Immature natural killer cell (primary cell): ENCODE results near the gene NSMF. TPM values are rescaled to one million over a fixed set of nuclear protein-coding genes. Genes with fewer than 3 reads are reported as not detected.

ENCODE experiments used
- DNase-seq, 3 donors: peaks; one replicate each; pipeline ENCODE4 v3.0.0; 2022; ENCODE audit warnings: mixed read lengths in 1 of 3
- H3K27ac Mint-ChIP-seq, 6 donors: one replicate each; pipeline ENCODE4 v1.8.0; 2020; ENCODE audit warnings: mixed read lengths in 6 of 6, mild to moderate bottlenecking in 5 of 6, inconsistent platforms in 4 of 6, moderate library complexity in 3 of 6
- H3K27me3 Mint-ChIP-seq, 3 donors: one replicate each; pipeline ENCODE4 v1.8.0; 2020 to 2021; ENCODE audit warnings: low read depth in 3 of 3, mild to moderate bottlenecking in 3 of 3, mixed read lengths in 3 of 3, moderate library complexity in 3 of 3, inconsistent platforms in 1 of 3
- H3K36me3 Mint-ChIP-seq, 3 donors: one replicate each; pipeline ENCODE4 v1.8.0; 2020; ENCODE audit warnings: mixed read lengths in 3 of 3, inconsistent platforms in 2 of 3, mild to moderate bottlenecking in 2 of 3
- H3K4me1 Mint-ChIP-seq, 2 donors: one replicate each; pipeline ENCODE4 v1.8.0; 2020; ENCODE audit warnings: inconsistent platforms in 2 of 2, mild to moderate bottlenecking in 2 of 2, mixed read lengths in 2 of 2, moderate library complexity in 1 of 2
- H3K4me3 Mint-ChIP-seq, 5 donors: one replicate each; pipeline ENCODE4 v1.8.0; 2020; ENCODE audit warnings: mild to moderate bottlenecking in 5 of 5, mixed read lengths in 5 of 5, inconsistent platforms in 3 of 5, moderate library complexity in 3 of 5
- H3K9me3 Mint-ChIP-seq, 6 donors: one replicate each; pipeline ENCODE4 v1.8.0; 2020; ENCODE audit warnings: mild to moderate bottlenecking in 6 of 6, mixed read lengths in 6 of 6, inconsistent platforms in 4 of 6, moderate library complexity in 3 of 6
- polyA plus RNA-seq, 3 donors: library from polyadenylated mRNA; unstranded; fragments of 300-500 nt; fragmentation: Illumina TruSeq; gene quantifications; one replicate each; pipeline ENCODE4 v1.2.3, GENCODE V29; 2021

Gene NSMF
- polyA plus RNA-seq, 3 donors from 2014 or later, result 9.4 to 14.3 (median 9.6) TPM

DNA sequence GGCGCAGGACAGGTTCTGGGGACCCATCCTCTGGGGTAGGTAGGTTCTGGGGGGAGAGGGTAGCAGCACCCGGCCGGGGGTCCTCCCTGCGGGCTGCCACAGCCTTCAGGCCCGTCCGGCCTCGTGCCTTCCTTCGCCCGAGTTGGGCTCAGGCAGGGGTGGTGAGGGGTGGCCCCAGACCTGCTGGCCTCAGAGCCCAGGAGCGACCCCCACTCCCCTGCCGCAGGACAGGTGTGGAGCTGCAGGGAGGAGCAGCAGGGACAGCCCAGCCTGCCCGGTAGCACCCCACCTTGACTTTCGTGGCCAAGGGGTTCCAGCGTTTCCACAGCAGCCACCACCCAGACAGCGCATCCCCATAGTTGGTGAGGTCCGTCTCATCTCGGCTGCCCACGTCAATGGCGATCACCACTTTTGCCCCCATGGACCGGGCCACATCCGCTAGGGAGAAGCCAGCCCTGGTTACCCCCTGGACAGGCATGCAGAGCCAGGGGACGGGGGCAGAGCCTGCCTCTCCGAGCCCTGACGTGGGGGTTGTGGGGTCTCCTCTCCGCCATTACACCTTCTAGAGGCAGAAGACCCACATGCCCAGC lies 3.4 kb upstream of the NSMF start:
- H3K4me3 Mint-ChIP-seq, result peak overlapping the region in 3 of 5 donors; percentile 55 to 65 (median 57)
- H3K27me3 Mint-ChIP-seq, result peaks cover 5 to 11% (median 7%) of the 10 kb centered on the region in 3 donors
- peak in 1 of 3 donors; percentile 9 for DNase-seq
- H3K36me3 Mint-ChIP-seq, result no peaks in the 10 kb centered on the region
- H3K9me3 Mint-ChIP-seq, result no peaks in the 10 kb centered on the region
- H3K4me1 Mint-ChIP-seq, result peaks cover 9 to 29% of the 10 kb centered on the region in 2 donors
- H3K27ac Mint-ChIP-seq, result peak overlapping the region in 5 of 6 donors; percentile 73 to 96 (median 93)

- peak overlapping the region; percentile 72 to 96 (median 92) for H3K27ac Mint-ChIP-seq
- H3K9me3 Mint-ChIP-seq, result no peaks in the 10 kb centered on the region
- no peaks in the 10 kb centered on the region for H3K36me3 Mint-ChIP-seq
- H3K4me3 Mint-ChIP-seq, result peak overlapping the region; percentile 62 to 76 (median 74)
- H3K27me3 Mint-ChIP-seq, result peaks cover 5 to 11% (median 7%) of the 10 kb centered on the region in 3 donors
- H3K4me1 Mint-ChIP-seq, result peaks cover 9 to 31% of the 10 kb centered on the region in 2 donors
- DNase-seq, result peak; percentile 98
Measured at GRCh38 chr9:137461663-137462395, 2.7 kb upstream of the NSMF start.

- H3K27ac Mint-ChIP-seq, result peak overlapping the region in 5 of 6 donors; percentile 62 to 96 (median 73)
- H3K9me3 Mint-ChIP-seq, result no peaks in the 10 kb centered on the region
- H3K27me3 Mint-ChIP-seq, result peaks cover 5 to 11% (median 7%) of the 10 kb centered on the region in 3 donors
- no peaks in the 10 kb centered on the region for H3K36me3 Mint-ChIP-seq
- peaks cover 9 to 33% of the 10 kb centered on the region in 2 donors for H3K4me1 Mint-ChIP-seq
- no peak for DNase-seq
- peak overlapping the region; percentile 32 to 74 (median 64) for H3K4me3 Mint-ChIP-seq
Measured at GRCh38 chr9:137461316-137461662, 2.2 kb upstream of the NSMF start.

GRCh38 chr9:137460363-137461315 lies 1.5 kb upstream of the NSMF start:
- H3K4me1 Mint-ChIP-seq, result peaks cover 9 to 37% of the 10 kb centered on the region in 2 donors
- H3K27me3 Mint-ChIP-seq, result peaks cover 5 to 11% (median 7%) of the 10 kb centered on the region in 3 donors
- no peaks in the 10 kb centered on the region for H3K9me3 Mint-ChIP-seq
- H3K36me3 Mint-ChIP-seq, result no peaks in the 10 kb centered on the region
- no peak for DNase-seq
- H3K4me3 Mint-ChIP-seq, result peak overlapping the region; percentile 18 to 65 (median 61)
- peak overlapping the region in 5 of 6 donors; percentile 62 to 96 (median 73) for H3K27ac Mint-ChIP-seq

DNA sequence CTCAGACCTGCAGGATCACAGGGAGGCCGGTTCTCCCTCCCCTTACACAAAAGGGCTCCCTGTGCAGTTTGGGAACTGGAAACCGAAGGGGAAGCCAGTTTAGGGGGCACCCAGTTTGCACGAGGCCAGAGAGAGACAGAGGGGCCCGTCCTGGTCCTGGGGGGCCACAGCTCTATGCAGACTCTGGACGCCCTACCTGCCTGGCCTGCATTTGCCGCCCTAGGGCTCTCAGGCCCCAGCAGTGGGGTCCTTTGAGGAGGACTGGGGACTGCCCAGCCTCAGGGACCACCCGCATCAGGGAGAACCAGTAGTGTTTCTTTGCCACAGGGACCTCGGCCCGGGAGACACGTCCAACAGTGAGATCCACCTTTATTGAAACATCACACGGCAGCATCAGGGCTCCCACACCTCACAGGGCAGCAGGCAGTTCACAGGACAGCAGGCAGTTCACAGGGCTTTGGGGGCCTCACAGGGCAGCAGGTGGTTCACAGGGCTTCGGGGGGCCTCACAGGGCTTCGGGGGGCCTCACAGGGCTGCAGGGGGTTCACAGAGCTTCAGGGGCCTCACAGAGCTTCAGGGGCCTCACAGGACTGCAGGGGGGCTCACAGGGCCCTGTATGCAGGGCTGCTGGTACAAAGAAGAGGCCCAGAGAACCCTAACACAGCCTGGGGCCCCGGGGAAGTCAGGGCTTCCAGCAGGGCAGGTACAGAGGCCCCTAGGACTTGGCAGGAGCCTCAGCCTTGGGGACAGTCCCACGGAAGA lies 648 bp upstream of the NSMF start:
- Mint-ChIP-seq H3K4me1 (peaks cover 9 to 38% of the 10 kb centered on the region in 2 donors), H3K9me3 (no peaks in the 10 kb centered on the region), H3K27ac (peak overlapping the region; percentile 77 to 89 (median 84)), H3K36me3 (no peaks in the 10 kb centered on the region), H3K27me3 (peaks cover 5 to 11% (median 7%) of the 10 kb centered on the region in 3 donors), H3K4me3 (peak overlapping the region; percentile 54 to 69 (median 64))
- DNase-seq, result no peak

DNA sequence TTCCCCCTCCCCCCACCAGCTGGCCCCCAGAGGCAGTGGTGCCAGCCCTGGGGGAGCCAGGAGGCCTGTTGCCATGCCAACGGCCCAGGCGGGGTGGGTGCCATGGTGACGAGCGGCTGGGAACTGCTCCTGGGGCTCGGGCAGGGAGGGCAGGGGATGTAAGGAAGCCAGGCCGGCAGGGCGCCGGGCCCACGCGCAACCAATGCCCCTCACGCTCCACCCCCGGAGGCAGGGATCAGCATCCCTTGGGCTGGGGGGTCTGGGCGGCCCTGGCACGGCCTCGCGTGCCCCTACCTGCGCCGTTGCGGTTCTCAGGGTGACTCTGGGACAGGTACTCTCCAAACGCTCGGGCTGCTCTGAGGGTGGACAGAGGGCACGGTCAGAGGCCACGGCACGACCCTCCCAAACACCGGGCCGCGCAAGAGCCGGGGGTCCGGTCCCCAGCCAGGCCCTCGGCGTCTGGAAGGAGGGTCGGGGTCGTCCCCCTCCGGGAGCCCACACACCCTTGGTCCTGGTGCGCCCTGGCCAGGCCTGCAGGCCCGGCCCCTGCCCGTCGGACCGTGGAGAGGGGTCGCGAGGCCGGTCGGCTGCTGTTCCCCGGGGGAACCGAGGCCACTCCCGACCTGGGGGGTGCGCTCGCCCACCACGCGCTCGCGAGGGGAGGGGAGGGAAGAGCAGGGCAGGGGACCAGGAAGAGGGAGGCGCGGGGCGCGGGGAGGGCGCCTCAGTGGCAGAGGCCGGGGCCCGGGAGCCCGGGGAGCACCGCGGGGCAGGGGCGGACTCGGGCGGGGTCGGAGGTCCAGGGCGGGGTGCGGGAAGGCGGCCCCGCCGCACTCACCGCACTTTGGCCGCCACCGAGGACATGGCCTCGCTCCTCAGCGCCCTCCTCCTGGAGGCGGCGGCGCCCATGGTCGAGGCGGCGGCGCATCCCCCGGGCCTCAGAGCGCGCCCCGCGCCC lies 661 bp downstream of the NSMF start:
- H3K4me3 Mint-ChIP-seq, result peak overlapping the region in 1 of 5 donors; percentile 66

GRCh38 chr9:137457406-137458193 lies 1.5 kb downstream of the NSMF start:
- H3K36me3 Mint-ChIP-seq, result no peaks in the 10 kb centered on the region
- peak overlapping the region in 1 of 6 donors; percentile 40 for H3K27ac Mint-ChIP-seq
- H3K9me3 Mint-ChIP-seq, result no peaks in the 10 kb centered on the region
- no peak for DNase-seq
- H3K4me1 Mint-ChIP-seq, result peaks cover 15 to 42% of the 10 kb centered on the region in 2 donors
- peaks cover 6 to 13% (median 6%) of the 10 kb centered on the region in 3 donors for H3K27me3 Mint-ChIP-seq
- peak overlapping the region in 4 of 5 donors; percentile 38 to 69 (median 58) for H3K4me3 Mint-ChIP-seq

More for the DNA sequence above, 661 bp downstream of the NSMF start:
- H3K9me3 Mint-ChIP-seq, result no peaks in the 10 kb centered on the region
- H3K36me3 Mint-ChIP-seq, result no peaks in the 10 kb centered on the region
- peaks cover 5 to 11% (median 7%) of the 10 kb centered on the region in 3 donors for H3K27me3 Mint-ChIP-seq
- H3K4me1 Mint-ChIP-seq, result peaks cover 13 to 46% of the 10 kb centered on the region in 2 donors
- no peak for DNase-seq
- H3K27ac Mint-ChIP-seq, result no peak overlapping the region

- Mint-ChIP-seq H3K4me3 (peak overlapping the region in 3 of 5 donors; percentile 13 to 30 (median 23)), H3K27ac (peak overlapping the region in 2 of 6 donors; percentile 8 to 40), H3K36me3 (no peaks in the 10 kb centered on the region), H3K9me3 (no peaks in the 10 kb centered on the region), H3K27me3 (peaks cover 3 to 10% (median 9%) of the 10 kb centered on the region in 3 donors), H3K4me1 (peaks cover 22 to 46% of the 10 kb centered on the region in 2 donors)
- no peak for DNase-seq
Measured at GRCh38 chr9:137456864-137457405, 2.2 kb downstream of the NSMF start.

GRCh38 chr9:137456061-137456863 lies 2.9 kb downstream of the NSMF start:
- H3K27ac Mint-ChIP-seq, result peak overlapping the region in 1 of 6 donors; percentile 53
- H3K4me1 Mint-ChIP-seq, result peaks cover 26 to 49% of the 10 kb centered on the region in 2 donors
- no peak for DNase-seq
- H3K27me3 Mint-ChIP-seq, result peaks cover 0 to 6% (median 4%) of the 10 kb centered on the region in 3 donors
- H3K4me3 Mint-ChIP-seq, result peak overlapping the region; percentile 27 to 42 (median 30)
- no peaks in the 10 kb centered on the region for H3K9me3 Mint-ChIP-seq
- no peaks in the 10 kb centered on the region for H3K36me3 Mint-ChIP-seq

- peaks cover 32 to 46% of the 10 kb centered on the region in 2 donors for H3K4me1 Mint-ChIP-seq
- peak overlapping the region in 1 of 6 donors; percentile 21 for H3K27ac Mint-ChIP-seq
- no peak for DNase-seq
Measured at GRCh38 chr9:137455359-137455991, 3.7 kb downstream of the NSMF start.

More at GRCh38 chr9:137455359-137455991, 3.7 kb downstream of the NSMF start:
- no peaks in the 10 kb centered on the region for H3K36me3 Mint-ChIP-seq
- H3K27me3 Mint-ChIP-seq, result peaks cover 0 to 6% (median 3%) of the 10 kb centered on the region in 3 donors
- H3K4me3 Mint-ChIP-seq, result peak overlapping the region in 4 of 5 donors; percentile 2 to 42 (median 24)
- H3K9me3 Mint-ChIP-seq, result no peaks in the 10 kb centered on the region
